GM12891 (cell line): ENCODE results near the gene LOXL1.

ENCODE experiments used
- POLR2A ChIP-seq: IDR thresholded peaks from 2 replicates; pipeline ENCODE4 v1.6.1; 2011; ENCODE audit warnings: low read depth, low read length, control low read depth
- POLR2AphosphoS5 ChIP-seq: IDR thresholded peaks from 2 replicates; pipeline ENCODE4 v1.6.1; 2011; ENCODE audit warnings: low read depth, low read length, control low read depth
- POU2F2 ChIP-seq: IDR thresholded peaks from 2 replicates; pipeline ENCODE4 v1.6.1; 2011; ENCODE audit warnings: low read depth, mild to moderate bottlenecking, control low read depth, low read length, moderate library complexity
- SPI1 ChIP-seq: IDR thresholded peaks from 2 replicates; pipeline ENCODE4 v1.6.1; 2011; ENCODE audit warnings: low read depth, low read length, control low read depth
- TAF1 ChIP-seq: IDR thresholded peaks from 2 replicates; pipeline ENCODE4 v1.6.1; 2011; ENCODE audit warnings: low read depth, low read length, control low read depth

DNA sequence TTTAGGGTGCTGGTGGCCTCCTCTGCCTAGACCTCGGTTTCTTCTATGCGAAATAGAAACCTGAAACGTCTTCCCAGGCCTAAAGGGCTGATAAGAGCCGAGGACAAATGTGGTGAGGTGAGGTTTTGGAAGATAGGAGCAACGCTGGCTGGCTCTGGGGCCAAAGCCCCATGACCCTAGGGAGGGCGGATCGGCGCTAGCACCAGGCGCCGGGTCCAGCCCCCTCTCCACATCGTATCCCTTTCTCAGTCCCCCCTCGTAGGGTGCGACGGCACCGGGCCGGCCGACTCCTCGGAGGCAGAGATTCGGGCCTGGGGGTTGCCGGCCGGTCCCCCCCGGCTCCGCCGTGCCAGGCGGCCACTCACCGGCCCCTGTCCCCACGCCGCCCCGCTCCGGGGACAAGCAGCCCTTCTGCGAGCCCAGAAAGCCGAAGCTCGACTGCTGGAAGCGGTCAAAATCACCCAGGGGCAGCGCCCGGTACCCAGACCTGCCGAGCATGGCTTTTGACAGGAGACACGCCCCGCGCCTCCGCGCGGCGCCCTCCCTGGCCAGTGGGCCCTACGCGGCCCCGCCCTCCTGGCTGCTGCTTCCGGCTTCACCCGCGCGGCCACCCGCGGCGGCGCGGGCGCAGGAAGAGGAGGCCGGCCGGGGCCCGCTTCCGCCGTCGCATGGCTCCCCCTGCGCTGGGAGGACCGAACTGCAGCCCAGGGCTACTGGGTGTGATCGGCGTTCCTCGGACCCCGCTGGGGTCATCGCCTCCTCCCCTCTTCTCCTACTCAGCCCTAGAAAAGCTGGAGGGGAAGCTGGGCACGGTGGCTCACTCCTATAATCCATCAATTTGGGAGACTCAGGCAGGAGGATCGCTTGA is 65.7 kb downstream of the LOXL1 start, which contains the start of gene STOML1:
- no peak for TF ChIP-seq POLR2A
- 0 out of 2 replicates have a peak, but pooled peaks have one; percentile 25 for TF ChIP-seq POLR2AphosphoS5
- TF ChIP-seq TAF1 = peak; percentile 53; the same call in 1 of the 2 replicates
- TF ChIP-seq POU2F2 = no peak
- no peak for TF ChIP-seq SPI1
